Endothelial cell of umbilical vein (primary cell): ENCODE measurements around the gene GALR2. TPM values are rescaled to one million over a fixed set of nuclear protein-coding genes. Genes with fewer than 3 reads are reported as not detected.

ENCODE experiments used
- BruUV-seq: library from RNA; stranded (reverse); fragments of 400-500 nt; replicated peaks from 2 replicates; lab custom pipeline; 2021; lab: Mats Ljungman, UMichigan
- CTCF ChIA-PET: fragments of 300-600, 350-600 bp; sonication (Branson Sonifier 250); formaldehyde crosslinking; loops from one replicate; lab custom pipeline; 2021; ENCODE audit warnings: antibody characterized with exemption, inconsistent platforms; lab: Charles Lee
- POLR2A ChIA-PET: fragments of 300-600, 350-600 bp; sonication (Branson Sonifier 250); formaldehyde crosslinking; loops from one replicate; lab custom pipeline; 2021; ENCODE audit warnings: antibody characterized with exemption, inconsistent platforms; lab: Charles Lee
- DNase-seq: peaks from one replicate; pipeline ENCODE4 v3.0.0-alpha.2; 2011; ENCODE audit warnings: low read depth, low spot score
- FAIRE-seq: peaks from 2 replicates; lab custom pipeline; 2011; peaks lifted over from hg19 to GRCh38; lab: Jason Lieb, UNC
- H2AFZ ChIP-seq: 2 replicates; pipeline ENCODE4 v1.6.0; 2012; ENCODE audit warnings: low read depth, low read length, control low read depth, inconsistent platforms
- H3K27ac ChIP-seq: 2 replicates; pipeline ENCODE4 v1.5.1; 2011; ENCODE audit warnings: low read depth, mild to moderate bottlenecking, control low read depth, low read length, moderate library complexity; ENCODE audit not compliant: insufficient read depth
- H3K27me3 ChIP-seq, 2 experiments: 2 replicates each; pipeline versions ENCODE4 v1.6.0 to v1.6.1; 2011; ENCODE audit warnings: low read length in 2 of 2, mixed read lengths in 1 of 2; ENCODE audit not compliant: control insufficient read depth in 2 of 2, insufficient read depth in 2 of 2
- H3K36me3 ChIP-seq, 2 experiments: 2 replicates in 1 of 2; 3 replicates in 1 of 2; pipeline ENCODE4 v1.5.1; 2011; ENCODE audit warnings: low read length in 2 of 2, mild to moderate bottlenecking in 1 of 2, moderate library complexity in 1 of 2; ENCODE audit not compliant: control insufficient read depth in 2 of 2, insufficient read depth in 2 of 2; ENCODE audit errors: extremely low read depth in 1 of 2
- H3K4me1 ChIP-seq: 3 replicates; pipeline ENCODE4 v1.5.1; 2011; ENCODE audit warnings: mild to moderate bottlenecking, low read length; ENCODE audit not compliant: control insufficient read depth, insufficient read depth; ENCODE audit errors: extremely low read depth
- H3K4me2 ChIP-seq: 2 replicates; pipeline ENCODE4 v1.6.1; 2011; ENCODE audit warnings: low read length, control low read depth, mixed read lengths; ENCODE audit not compliant: insufficient read depth
- H3K4me3 ChIP-seq, 3 experiments: fragments of 200-600 bp in 1 of 3; sonication (generic), shearing (Covaris generic) in 1 of 3; replicated peaks in 1 of 3; 2 replicates each; pipeline ENCODE4 v1.5.1; 2011 to 2016; ENCODE audit warnings: control low read depth in 3 of 3, low read length in 3 of 3, mild to moderate bottlenecking in 2 of 3, inconsistent platforms in 1 of 3, low read depth in 1 of 3, moderate library complexity in 1 of 3; ENCODE audit not compliant: insufficient read depth in 1 of 3
- H3K79me2 ChIP-seq: 2 replicates; pipeline ENCODE4 v1.6.0; 2012; ENCODE audit warnings: low read length, inconsistent platforms; ENCODE audit not compliant: control insufficient read depth, insufficient read depth
- H3K9ac ChIP-seq: replicated peaks from 2 replicates; pipeline ENCODE3; 2011; ENCODE audit warnings: low read length, control low read depth; ENCODE audit not compliant: insufficient read depth; ENCODE audit errors: extremely low read depth
- H3K9me1 ChIP-seq: replicated peaks from 3 replicates; pipeline ENCODE4 v1.6.0; 2011; ENCODE audit warnings: mild to moderate bottlenecking, low read length; ENCODE audit not compliant: control insufficient read depth, insufficient read depth; ENCODE audit errors: extremely low read depth
- H3K9me3 ChIP-seq: replicated peaks from 2 replicates; pipeline ENCODE4 v1.5.1; 2012; ENCODE audit warnings: low read length, inconsistent platforms; ENCODE audit not compliant: control insufficient read depth, insufficient read depth
- H4K20me1 ChIP-seq: replicated peaks from 2 replicates; pipeline ENCODE3; 2011; ENCODE audit warnings: mild to moderate bottlenecking, low read length; ENCODE audit not compliant: control insufficient read depth, insufficient read depth; ENCODE audit errors: extremely low read depth
- EZH2 ChIP-seq: IDR thresholded peaks from 2 replicates; pipeline ENCODE4 v1.6.1; 2012; ENCODE audit warnings: borderline replicate concordance, low read depth, mild to moderate bottlenecking, moderate library complexity, low read length, inconsistent platforms; ENCODE audit not compliant: severe bottlenecking
- FOS ChIP-seq: IDR thresholded peaks from 2 replicates; pipeline ENCODE4 v1.6.1; 2011; ENCODE audit warnings: mild to moderate bottlenecking, low read length, moderate library complexity, borderline replicate concordance; ENCODE audit not compliant: insufficient read depth
- GATA2 ChIP-seq: IDR thresholded peaks from 2 replicates; pipeline ENCODE4 v1.7.0; 2011; ENCODE audit warnings: low read depth, mild to moderate bottlenecking, moderate library complexity, mixed read lengths, low read length; ENCODE audit not compliant: insufficient read length, insufficient read depth
- JUN ChIP-seq: IDR thresholded peaks from 2 replicates; pipeline ENCODE4 v1.6.1; 2011; ENCODE audit warnings: borderline replicate concordance, low read depth; ENCODE audit not compliant: insufficient read length, insufficient read depth
- MYC ChIP-seq: IDR thresholded peaks from one replicate; pipeline ENCODE4 v1.6.1; 2011; ENCODE audit warnings: mild to moderate bottlenecking, low read depth, low read length
- POLR2A ChIP-seq: IDR thresholded peaks from 2 replicates; pipeline ENCODE4 v1.6.1; 2012; ENCODE audit warnings: low read depth, mild to moderate bottlenecking, control low read depth, low read length
- POLR2AphosphoS5 ChIP-seq: IDR thresholded peaks from 2 replicates; pipeline ENCODE4 v1.6.1; 2012; ENCODE audit warnings: low read depth, mild to moderate bottlenecking, control low read depth, low read length, moderate library complexity; ENCODE audit not compliant: insufficient read depth
- dilution Hi-C: fragments of 300-500 bp; cut with MboI; formaldehyde crosslinking; loops from one replicate; pipeline ENCODE4 v1.15.0; 2019; ENCODE audit warnings: low sequenced_read_pairs; ENCODE audit not compliant: extremely low pct_ligation_motif_present
- intact Hi-C: fragments of 100-400 bp; cut with micrococcal nuclease; formaldehyde crosslinking; loops from one replicate; pipeline ENCODE4 v1.10.0; 2022
- polyA plus RNA-seq, 4 experiments: library from polyadenylated mRNA; depleted of rRNA in 3 of 4; stranded (reverse) in 3 of 4; unstranded in 1 of 4; fragments of >200 nt; gene quantifications; 2 replicates each; pipeline versions ENCODE4 v1.2.1 to v1.2.3, GENCODE V29; 2011 to 2012; ENCODE audit warnings: missing spikeins in 1 of 4
- total RNA-seq: library from RNA; stranded (reverse); gene quantifications from 2 replicates; pipeline ENCODE4 v1.2.3, GENCODE V29; 2021
- TF ChIP-seq, protein P1 (sequence below), 2 donors: IDR thresholded peaks; 1 replicate in 1 of 2; 2 replicates in 1 of 2; pipeline ENCODE4 v1.5.1; 2011; ENCODE audit warnings: low read length in 2 of 2, mild to moderate bottlenecking in 2 of 2, moderate library complexity in 2 of 2, control low read depth in 1 of 2, inconsistent platforms in 1 of 2, low read depth in 1 of 2; ENCODE audit not compliant: insufficient read depth in 1 of 2; ENCODE audit errors: extremely low read depth in 1 of 2
- TF ChIP-seq, protein P2 (sequence below): IDR thresholded peaks from 2 replicates; pipeline ENCODE4 v1.6.1; 2011; ENCODE audit not compliant: insufficient read depth, insufficient read length

Gene GALR2
- total and polyA plus RNA-seq, 2 donors (not counting 3 experiments of a cell fraction or from before 2014, with no cell fraction given): 0.47 TPM; not detected in 1

DNA sequence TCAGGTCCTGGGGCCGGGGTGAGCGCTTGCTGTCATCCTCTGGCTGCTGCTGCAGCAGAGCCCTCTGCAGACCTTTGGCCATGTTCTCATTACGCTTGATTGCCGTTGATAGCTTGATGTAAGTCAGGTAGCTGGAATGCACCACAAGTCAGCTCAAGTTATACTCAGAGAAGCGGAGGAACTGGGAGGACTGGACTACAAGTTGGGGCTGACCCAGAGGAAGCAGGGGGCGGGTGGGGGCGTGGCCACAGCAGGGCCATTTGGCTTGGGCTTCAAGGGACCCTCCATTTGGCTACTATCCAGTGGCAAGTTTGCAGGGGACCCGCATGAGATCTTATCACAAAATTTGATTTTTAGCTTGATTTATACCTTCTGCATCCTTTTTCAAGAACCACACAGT, 28.5 kb upstream of the GALR2 start:
- no peak for DNase-seq
- no TSS peak for BruUV-seq
- H3K36me3 ChIP-seq: peaks cover 19 to 58% of the 10 kb centered on the region in 2 experiments
- ChIA-PET POLR2A (no interaction called here), CTCF (interaction anchor here (1.5 to 2.1 kb wide), 2 partner anchors 13 to 32 kb away, joined by 3 to 8 read pairs; no protein-coding TSS in a partner anchor)
- TF ChIP-seq EZH2 (no peak), MYC (no peak)
- no peak overlapping the region for H3K4me3 ChIP-seq
- FAIRE-seq: no peak
- H3K27me3 ChIP-seq: no peaks in the 10 kb centered on the region
- H3K79me2 ChIP-seq: peaks cover 5% of the 10 kb centered on the region
- intact Hi-C loops (no loop called here), dilution Hi-C loops (no loop called here)
- H3K9ac ChIP-seq: no peak overlapping the region
- H2AFZ ChIP-seq: no peak overlapping the region
- no peaks in the 10 kb centered on the region for H3K9me1 ChIP-seq
- H3K27ac ChIP-seq: no peak overlapping the region
- H4K20me1 ChIP-seq: no peaks in the 10 kb centered on the region
- H3K4me2 ChIP-seq: no peak overlapping the region
- no peaks in the 10 kb centered on the region for H3K4me1 ChIP-seq
- H3K9me3 ChIP-seq: no peaks in the 10 kb centered on the region

DNA sequence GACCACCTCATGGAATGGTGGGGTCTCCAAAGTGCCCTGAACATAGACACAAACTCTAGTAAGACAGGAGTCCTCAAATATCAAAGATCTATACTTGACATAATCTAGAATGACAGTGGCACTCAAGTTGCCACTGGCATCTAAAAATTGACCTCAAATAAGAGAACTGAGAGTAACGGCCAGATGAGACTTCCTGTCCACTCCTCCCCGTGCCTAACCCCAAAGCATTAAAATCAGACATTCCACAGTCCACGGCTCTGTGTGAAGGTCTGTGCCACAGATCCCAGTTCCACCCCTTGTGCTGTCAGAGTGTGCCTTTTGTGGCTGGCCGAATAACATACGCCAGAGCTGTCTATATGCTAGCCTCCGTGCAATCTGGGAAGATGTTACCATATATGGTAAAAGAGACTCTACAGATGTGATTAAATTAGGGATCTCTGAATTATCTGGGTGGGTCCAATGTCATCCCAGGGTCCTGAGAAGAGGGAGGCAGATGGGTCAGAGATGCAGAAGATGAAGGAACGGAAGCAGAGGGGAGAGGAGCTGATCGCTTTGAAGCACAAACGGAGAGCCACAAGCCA, 26.5 kb upstream of the GALR2 start:
- ChIA-PET POLR2A (no interaction called here), CTCF (interaction anchor here (1.3 to 1.7 kb wide), 2 partner anchors 15 to 34 kb away, joined by 3 to 4 read pairs; no protein-coding TSS in a partner anchor)
- BruUV-seq: no TSS peak
- Histone ChIP-seq H4K20me1 (no peaks in the 10 kb centered on the region), H3K9me3 (no peaks in the 10 kb centered on the region), H3K4me2 (no peak overlapping the region), H3K27ac (no peak overlapping the region), H3K9ac (no peak overlapping the region), H3K4me3 (no peak overlapping the region), H3K79me2 (peaks cover 17% of the 10 kb centered on the region), H3K27me3 (no peaks in the 10 kb centered on the region), H3K36me3 (peaks cover 18 to 46% of the 10 kb centered on the region in 2 experiments), H3K9me1 (no peaks in the 10 kb centered on the region), H2AFZ (no peak overlapping the region), H3K4me1 (peaks cover 1% of the 10 kb centered on the region)
- FAIRE-seq (no peak), DNase-seq (no peak)
- intact Hi-C loops: no loop called here
- dilution Hi-C loops: no loop called here
- TF ChIP-seq, protein P1, sequence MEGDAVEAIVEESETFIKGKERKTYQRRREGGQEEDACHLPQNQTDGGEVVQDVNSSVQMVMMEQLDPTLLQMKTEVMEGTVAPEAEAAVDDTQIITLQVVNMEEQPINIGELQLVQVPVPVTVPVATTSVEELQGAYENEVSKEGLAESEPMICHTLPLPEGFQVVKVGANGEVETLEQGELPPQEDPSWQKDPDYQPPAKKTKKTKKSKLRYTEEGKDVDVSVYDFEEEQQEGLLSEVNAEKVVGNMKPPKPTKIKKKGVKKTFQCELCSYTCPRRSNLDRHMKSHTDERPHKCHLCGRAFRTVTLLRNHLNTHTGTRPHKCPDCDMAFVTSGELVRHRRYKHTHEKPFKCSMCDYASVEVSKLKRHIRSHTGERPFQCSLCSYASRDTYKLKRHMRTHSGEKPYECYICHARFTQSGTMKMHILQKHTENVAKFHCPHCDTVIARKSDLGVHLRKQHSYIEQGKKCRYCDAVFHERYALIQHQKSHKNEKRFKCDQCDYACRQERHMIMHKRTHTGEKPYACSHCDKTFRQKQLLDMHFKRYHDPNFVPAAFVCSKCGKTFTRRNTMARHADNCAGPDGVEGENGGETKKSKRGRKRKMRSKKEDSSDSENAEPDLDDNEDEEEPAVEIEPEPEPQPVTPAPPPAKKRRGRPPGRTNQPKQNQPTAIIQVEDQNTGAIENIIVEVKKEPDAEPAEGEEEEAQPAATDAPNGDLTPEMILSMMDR (IDR thresholded peaks at IDR 0.05; ENCODE audit: extremely low read depth in 1 of 2, insufficient read depth in 1 of 2, low read depth in 1 of 2, low read length in 2 of 2): no peak
- TF ChIP-seq GATA2: no peak
- no peak for TF ChIP-seq POLR2AphosphoS5
- TF ChIP-seq, protein P2, sequence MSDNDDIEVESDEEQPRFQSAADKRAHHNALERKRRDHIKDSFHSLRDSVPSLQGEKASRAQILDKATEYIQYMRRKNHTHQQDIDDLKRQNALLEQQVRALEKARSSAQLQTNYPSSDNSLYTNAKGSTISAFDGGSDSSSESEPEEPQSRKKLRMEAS: no peak
- TF ChIP-seq POLR2A: no peak
- TF ChIP-seq FOS: no peak
- no peak for TF ChIP-seq EZH2
- no peak for TF ChIP-seq MYC
- no peak for TF ChIP-seq JUN
